A549 treated with dexamethasone at 1 μM for 4 hours (cell line): ENCODE data around the gene C1orf116. TPM values are rescaled to one million over a fixed set of nuclear protein-coding genes. Genes with fewer than 3 reads are reported as not detected.

Source experiments
- total RNA-seq: library from RNA; stranded (reverse); fragments of 200-300 nt; extraction: Qiagen RNA extraction; gene quantifications from 5 replicates; pipeline ENCODE4 v1.2.3, GENCODE V29; 2022

Gene C1orf116
- total RNA-seq: 3.9 to 6.8 TPM (median 5.9 TPM) in 5 replicates

DNA sequence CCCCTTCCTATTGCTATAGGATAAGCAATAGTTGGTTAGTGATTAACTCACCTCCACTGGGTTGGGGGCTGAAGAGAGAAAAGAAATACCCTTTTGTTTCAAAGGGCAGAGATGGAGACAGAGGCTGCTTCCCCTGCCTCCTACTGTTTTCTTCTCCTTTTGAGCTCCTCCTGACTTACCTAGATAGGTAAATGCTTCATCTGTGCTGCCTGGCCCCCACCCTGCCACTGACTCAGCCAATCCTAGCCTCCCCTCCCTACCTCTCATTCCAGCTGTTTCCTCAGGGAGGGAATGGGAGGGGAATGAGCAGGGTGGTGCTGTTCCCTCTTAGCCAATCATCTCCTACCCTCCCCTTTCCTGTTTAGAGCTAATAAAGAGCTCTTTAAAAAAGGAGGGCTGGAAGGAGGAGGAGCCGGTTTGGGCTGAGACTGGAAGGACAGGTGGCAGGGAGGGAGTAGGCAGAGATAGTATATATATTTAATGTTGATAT lies at the start of gene C1orf116:
C1orf116 (minus strand) TSS at position 229 of the 490 bp plus-strand sequence. CDS start 5,158 bp downstream, outside the sequence.

DNA sequence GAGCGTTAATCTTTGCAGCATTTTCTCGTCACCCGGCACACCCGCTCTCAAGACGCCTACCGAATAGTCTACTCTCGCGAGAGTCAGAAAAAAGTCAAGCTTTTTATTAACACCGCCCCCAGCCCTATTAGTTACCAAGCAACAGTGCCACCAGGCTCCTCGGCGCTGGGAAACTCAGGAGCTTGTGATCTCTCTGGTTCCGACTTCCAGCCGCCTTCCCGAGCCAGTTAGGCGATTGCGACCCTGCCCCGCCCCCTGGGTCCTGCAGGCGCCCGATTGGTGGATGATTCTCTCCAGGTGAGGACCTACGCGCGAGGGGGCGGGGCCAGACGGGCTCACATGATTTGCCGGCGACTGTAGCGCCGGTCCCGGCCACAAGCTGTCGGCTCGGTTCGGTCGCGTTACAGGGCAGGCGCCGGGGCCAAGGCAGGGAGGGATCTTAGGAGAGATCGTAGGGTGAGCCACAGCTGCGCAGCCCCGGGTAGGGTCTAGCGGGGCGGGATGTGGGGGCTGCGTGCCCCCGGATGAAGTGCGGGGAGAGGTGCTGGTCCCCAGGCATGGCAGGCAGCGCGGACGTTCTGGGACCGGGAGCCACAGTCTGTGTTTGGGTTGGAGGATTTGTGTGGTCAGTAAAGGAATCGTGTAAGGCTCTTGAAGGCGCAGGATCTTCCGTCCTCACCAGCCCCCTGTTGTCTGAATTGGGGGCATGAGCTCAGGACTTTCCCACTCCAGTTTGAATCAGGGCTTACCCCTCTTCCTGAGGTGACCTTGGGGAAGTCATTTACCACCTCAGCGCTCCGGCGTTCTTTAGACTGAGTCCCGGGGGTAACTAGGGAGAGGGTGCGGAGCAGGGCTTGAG lies 20.6 kb upstream of the C1orf116 start, which contains the start of gene PFKFB2:
PFKFB2 (plus strand) TSS at position 365 of the 859 bp plus-strand sequence. CDS start 1,443 bp downstream, outside the sequence.

DNA sequence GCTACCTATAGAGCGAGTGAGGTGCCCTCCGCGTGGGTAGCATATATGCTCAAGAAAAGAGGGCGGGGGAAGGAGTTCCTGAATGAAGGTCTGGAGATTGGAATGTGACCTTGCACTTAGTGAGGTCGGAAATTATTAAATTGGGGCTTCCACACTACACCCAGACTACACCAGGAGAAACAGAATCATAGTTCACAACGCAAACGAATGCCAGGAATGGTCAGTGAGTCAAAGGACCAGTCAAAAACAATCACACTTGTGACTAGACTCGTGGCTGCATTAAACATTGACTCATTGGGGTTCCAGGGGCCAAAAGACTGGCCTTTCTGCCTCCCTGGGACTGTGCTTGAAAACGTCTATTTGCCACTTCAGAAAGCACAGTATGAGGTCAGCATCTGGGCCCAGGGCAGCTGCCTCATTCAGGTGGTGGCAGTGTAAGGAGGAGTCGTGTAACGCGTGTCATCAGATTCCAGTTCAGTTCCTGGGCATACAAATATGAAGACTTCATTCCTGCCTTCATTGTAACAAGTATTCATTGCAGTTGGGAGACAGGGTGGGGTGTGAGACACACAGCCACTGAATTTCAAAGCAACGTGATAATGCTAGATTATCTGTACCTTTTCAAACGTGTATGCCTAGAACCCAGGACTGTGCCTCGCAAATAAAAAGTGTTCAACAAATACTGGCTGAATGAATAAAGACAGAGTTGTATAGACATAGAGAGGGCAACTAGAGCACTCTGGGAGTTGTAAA lies 18.8 kb upstream of the C1orf116 start, which contains the start of gene YOD1:
YOD1 (minus strand) TSS at position 18 of the 753 bp plus-strand sequence. CDS start 178 bp downstream, outside the sequence.

DNA sequence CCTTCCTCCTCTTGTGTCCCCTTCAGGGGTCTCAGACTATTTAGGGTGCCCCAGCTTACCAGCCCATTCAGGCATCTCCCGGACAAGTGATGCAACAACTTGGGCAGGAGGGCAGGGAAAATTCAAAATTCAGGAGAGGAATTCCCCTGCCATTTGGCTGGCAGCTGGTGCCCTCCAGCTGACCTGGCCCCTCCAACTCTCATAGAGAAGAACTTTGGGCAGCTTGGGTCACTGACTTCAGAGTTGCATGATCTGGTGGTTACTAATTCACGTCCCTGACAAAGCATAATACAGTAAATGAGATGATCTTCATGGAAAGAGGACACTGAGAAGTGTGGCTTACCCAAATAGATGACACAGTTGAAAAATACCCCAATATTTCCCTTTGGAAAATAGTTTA lies 62.1 kb downstream of the C1orf116 start, which contains the start of gene FCAMR:
FCAMR (minus strand) TSS at position 15 of the 400 bp plus-strand sequence. CDS start 335 bp downstream, outside the sequence.

Other genes with a start within 250 kb of the C1orf116 start
- not detected in 5 replicates for gene IL20, start 167.1 kb downstream of the C1orf116 start, total RNA-seq
- 0.25 to 0.50 TPM (median 0.39 TPM) in 5 replicates for gene IL24, start 135.3 kb downstream of the C1orf116 start, total RNA-seq
- 5.0 to 6.0 TPM (median 5.3 TPM) in 5 replicates for gene FCMR, start 110.8 kb downstream of the C1orf116 start, total RNA-seq
- gene PIGR, start 86.3 kb downstream of the C1orf116 start, total RNA-seq: not detected in 5 replicates
- 0.07 to 0.08 TPM in 2 of 5 replicates, not detected in the others for gene FCAMR, start 62.3 kb downstream of the C1orf116 start, total RNA-seq
- gene YOD1, start 18.5 kb upstream of the C1orf116 start, total RNA-seq: 6.9 to 10.4 TPM (median 8.7 TPM) in 5 replicates
- 4.6 to 6.7 TPM (median 5.3 TPM) in 5 replicates for gene PFKFB2, start 20.5 kb upstream of the C1orf116 start, total RNA-seq
- 0.89 to 2.1 TPM (median 1.3 TPM) in 5 replicates for gene C4BPB, start 56.1 kb upstream of the C1orf116 start, total RNA-seq
- 0.58 to 0.91 TPM (median 0.67 TPM) in 5 replicates for gene C4BPA, start 71.5 kb upstream of the C1orf116 start, total RNA-seq